ENCODE measurements around the gene ZNF467. TPM values are rescaled to one million over a fixed set of nuclear protein-coding genes. Genes with fewer than 3 reads are reported as not detected.
A peak's percentile ranks its signal among the peaks of the same experiment; 100 is the strongest.

Gene ZNF467
- total and polyA plus RNA-seq, 3 donors from 2014 or later = 2.4 to 3.3 (median 2.9) TPM

DNA sequence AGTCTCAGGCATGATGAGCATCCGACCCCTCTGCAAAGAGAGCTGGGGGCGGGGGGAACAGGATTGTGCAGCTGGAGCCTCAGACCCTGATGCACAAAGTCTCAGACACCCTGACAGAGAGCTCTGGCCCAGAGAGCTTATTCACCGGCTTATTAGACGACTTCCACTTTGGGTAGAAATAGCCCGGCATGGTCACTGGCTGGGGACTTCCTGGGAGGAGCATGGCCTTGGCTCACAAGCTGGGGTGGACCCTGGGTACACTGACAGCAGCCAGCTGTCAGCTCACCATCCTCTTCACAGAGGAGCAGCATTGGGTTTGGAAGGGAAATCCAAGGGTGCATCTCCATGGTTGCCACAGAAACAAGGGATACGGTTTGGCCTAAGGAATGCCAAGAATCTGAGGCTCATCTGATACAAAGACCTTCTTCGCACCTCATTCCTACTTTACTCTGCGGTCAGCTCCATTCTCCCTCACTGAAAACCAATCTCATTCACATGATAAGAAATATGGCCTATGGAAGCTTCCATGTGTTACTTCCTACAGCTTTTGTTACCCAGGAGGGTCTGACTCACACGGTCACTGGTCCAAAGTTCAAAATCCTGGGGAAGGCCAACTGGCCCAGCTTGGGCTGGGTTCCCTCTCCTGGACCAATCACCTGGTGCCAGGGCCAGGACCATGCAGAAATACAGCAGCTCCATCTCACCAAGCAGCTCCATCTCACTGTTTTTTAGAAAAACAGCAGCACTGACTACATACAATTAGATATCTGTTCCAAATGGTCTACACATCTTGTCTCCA is 25.1 kb downstream of the ZNF467 start:
- Histone ChIP-seq H3K9me3 (no peaks in the 10 kb centered on the region), H3K36me3 (ENCODE audit: low read depth, missing control alignments) (no peaks in the 10 kb centered on the region), H3K4me3 (no peak overlapping the region), H3K4me1 (no peaks in the 10 kb centered on the region), H3K27me3 (no peaks in the 10 kb centered on the region), H3K27ac (no peak overlapping the region)
- intact Hi-C loops (cut with DNase I; ENCODE audit: low total_unique reads) = no loop called here
- TF ChIP-seq, protein P1, sequence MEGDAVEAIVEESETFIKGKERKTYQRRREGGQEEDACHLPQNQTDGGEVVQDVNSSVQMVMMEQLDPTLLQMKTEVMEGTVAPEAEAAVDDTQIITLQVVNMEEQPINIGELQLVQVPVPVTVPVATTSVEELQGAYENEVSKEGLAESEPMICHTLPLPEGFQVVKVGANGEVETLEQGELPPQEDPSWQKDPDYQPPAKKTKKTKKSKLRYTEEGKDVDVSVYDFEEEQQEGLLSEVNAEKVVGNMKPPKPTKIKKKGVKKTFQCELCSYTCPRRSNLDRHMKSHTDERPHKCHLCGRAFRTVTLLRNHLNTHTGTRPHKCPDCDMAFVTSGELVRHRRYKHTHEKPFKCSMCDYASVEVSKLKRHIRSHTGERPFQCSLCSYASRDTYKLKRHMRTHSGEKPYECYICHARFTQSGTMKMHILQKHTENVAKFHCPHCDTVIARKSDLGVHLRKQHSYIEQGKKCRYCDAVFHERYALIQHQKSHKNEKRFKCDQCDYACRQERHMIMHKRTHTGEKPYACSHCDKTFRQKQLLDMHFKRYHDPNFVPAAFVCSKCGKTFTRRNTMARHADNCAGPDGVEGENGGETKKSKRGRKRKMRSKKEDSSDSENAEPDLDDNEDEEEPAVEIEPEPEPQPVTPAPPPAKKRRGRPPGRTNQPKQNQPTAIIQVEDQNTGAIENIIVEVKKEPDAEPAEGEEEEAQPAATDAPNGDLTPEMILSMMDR (IDR thresholded peaks at IDR 0.05) = no peak
- TF ChIP-seq POLR2A (IDR thresholded peaks at IDR 0.05) = no peak
- 48 to 67% methylated on average over 9 of the region's 9 CpGs for WGBS, 2 donors
- no peak for DNase-seq

DNA sequence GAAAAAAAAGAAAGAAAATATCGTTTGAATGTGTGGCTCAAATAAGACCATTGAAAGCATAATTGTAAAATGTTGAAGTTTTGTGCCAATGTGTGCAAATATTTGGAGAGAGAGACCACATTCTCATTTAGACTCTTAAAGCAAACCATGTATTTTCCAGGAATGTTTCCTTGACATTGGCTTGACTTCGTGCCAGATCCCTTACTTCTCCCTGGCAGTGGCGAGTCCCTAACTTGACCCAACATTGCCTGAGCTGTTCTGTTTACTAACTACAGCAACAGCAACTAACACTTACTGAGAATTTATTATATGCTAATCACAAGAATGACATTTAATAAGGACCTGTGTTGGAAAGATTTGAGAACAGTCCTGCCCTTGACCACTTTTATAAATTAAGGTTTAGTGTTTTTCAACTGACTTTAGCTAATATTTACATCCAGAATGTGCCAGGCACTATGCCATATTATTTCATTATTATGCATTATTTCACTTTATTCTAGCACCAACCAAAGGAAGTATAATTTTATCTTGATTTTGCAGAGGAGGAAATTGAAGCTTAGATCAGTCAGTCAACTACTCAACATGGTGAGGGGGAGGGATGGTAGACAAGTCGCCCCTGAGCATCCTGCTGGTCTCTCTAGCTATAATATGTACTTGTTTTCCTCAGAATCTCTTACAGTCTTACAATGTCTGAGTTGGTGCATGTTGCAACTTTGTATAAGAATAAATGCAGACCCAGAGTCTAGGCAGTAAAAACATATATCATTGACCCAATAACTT is 29.7 kb downstream of the ZNF467 start:
- DNase-seq = no peak
- intact Hi-C loops (cut with DNase I; ENCODE audit: low total_unique reads) = no loop called here
- WGBS, 2 donors = 35 to 48% methylated on average over 4 of the region's 4 CpGs

DNA sequence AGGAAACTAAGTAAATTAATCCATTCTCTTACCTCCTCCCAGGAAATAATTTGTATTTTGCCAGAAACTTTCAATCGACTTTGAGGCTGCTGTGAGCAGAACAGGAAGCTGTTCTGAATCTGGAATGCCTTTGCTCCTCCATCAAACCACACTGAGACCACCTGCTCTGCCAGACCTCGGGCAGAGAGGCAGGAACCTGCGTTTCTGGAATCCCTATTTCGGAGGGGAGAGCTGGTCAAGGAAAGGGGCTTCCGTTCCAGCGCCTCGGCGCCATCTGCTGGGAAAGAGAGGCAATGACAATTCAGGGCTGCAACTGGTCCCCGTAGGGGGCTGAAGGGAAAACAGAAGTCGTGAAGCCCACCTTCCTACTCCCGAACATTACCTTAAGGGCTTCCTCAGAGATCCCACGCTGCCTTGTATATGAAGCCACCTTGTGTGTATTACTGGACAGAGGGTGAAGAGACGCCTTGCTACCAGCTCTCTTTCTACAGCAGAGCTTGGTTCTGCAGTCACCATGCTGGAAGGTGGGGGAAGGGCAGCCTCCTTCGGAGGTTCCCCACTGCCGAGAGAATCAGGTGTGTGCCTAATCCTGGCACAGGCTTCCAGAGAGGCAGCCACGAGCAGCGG is 31.2 kb downstream of the ZNF467 start:
- Histone ChIP-seq H3K4me3 (peak overlapping the region in 1 of 2 donors; percentile 15), H3K27me3 (no peaks in the 10 kb centered on the region), H3K9me3 (no peaks in the 10 kb centered on the region), H3K27ac (no peak overlapping the region), H3K36me3 (ENCODE audit: low read depth, missing control alignments) (no peaks in the 10 kb centered on the region), H3K4me1 (peaks cover 9% of the 10 kb centered on the region)
- TF ChIP-seq POLR2A (IDR thresholded peaks at IDR 0.05) = no peak
- TF ChIP-seq, protein P1 (IDR thresholded peaks at IDR 0.05) = peak; percentile 39 to 83 (median 74)
- WGBS, 2 donors = 0% methylated on average over 14 to 17 of the region's 17 CpGs
- intact Hi-C loops (cut with DNase I; ENCODE audit: low total_unique reads) = no loop called here
- peak; percentile 79 for DNase-seq

More for the DNA sequence above, 29.7 kb downstream of the ZNF467 start:
- H3K36me3 ChIP-seq (ENCODE audit: low read depth, missing control alignments) = no peaks in the 10 kb centered on the region
- H3K27me3 ChIP-seq = no peaks in the 10 kb centered on the region
- H3K27ac ChIP-seq = no peak overlapping the region
- no peak overlapping the region for H3K4me3 ChIP-seq
- TF ChIP-seq POLR2A (IDR thresholded peaks at IDR 0.05) = no peak
- TF ChIP-seq, protein P1 (IDR thresholded peaks at IDR 0.05) = no peak
- peaks cover 9% of the 10 kb centered on the region for H3K4me1 ChIP-seq
- H3K9me3 ChIP-seq = no peaks in the 10 kb centered on the region

DNA sequence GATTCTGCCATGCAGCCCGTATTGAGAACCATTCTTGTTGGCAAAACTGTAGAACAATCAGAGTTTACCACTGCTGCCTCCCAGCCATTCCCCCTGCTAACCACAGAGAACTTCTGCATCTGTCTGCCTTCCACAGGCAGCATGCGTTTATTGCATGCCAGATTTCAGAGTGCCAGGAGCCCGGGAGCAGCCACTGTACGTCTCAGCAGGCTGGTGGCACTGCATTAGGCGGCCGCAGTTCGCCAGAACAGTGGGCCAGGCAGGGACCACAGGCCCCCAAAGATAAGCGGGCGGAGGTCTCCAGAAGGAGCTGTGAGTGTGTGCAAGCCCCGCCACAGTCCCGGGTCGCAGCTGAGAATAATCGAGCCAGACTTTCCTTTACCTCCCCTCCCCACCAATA is 31.8 kb downstream of the ZNF467 start:
- WGBS, 2 donors = 21 to 42% methylated on average over 7 to 13 of the region's 13 CpGs
- H3K4me1 ChIP-seq = peaks cover 9% of the 10 kb centered on the region
- no peaks in the 10 kb centered on the region for H3K9me3 ChIP-seq
- H3K27me3 ChIP-seq = no peaks in the 10 kb centered on the region
- no peak overlapping the region for H3K27ac ChIP-seq
- peak overlapping the region in 1 of 2 donors; percentile 15 for H3K4me3 ChIP-seq
- no peaks in the 10 kb centered on the region for H3K36me3 ChIP-seq (ENCODE audit: low read depth, missing control alignments)
- TF ChIP-seq, protein P1 (IDR thresholded peaks at IDR 0.05) = no peak
- TF ChIP-seq POLR2A (IDR thresholded peaks at IDR 0.05) = no peak
- DNase-seq = no peak
- intact Hi-C loops (cut with DNase I; ENCODE audit: low total_unique reads) = no loop called here

Measured in testis (tissue), 3 donors.